ENCODE results near the gene CDK11B.

The CDK11B gene

DNA sequence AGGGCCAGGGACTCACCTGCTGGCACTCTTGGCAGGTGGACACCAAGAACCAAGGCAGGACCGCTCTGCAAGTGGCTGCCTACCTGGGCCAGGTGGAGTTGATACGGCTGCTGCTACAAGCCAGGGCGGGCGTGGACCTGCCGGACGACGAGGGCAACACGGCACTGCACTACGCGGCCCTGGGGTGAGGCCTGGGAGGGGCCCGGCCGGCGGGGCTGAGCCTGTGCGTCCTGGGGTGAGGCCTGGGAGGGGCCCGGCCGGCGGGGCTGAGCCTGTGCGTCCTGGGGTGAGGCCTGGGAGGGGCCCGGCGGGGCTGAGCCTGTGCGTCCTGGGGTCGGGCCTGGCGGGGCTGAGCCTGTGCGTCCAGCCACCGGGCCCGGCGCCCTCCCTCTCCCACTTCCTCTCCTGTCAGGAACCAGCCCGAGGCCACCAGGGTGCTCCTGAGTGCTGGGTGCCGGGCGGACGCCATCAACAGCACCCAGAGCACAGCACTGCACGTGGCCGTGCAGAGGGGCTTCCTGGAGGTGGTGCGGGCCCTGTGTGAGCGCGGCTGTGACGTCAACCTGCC is 31.5 kb downstream of the CDK11B start:
- DNase-seq (ENCODE audit: low read depth), result no peak

- DNase-seq (ENCODE audit: low read depth), result no peak
Measured at GRCh38 chr1:1626207-1627141, 32.3 kb downstream of the CDK11B start.

- DNase-seq (ENCODE audit: low read depth), result no peak
Measured at GRCh38 chr1:1625824-1626206, 33.0 kb downstream of the CDK11B start.

GRCh38 chr1:1625404-1625775 is 33.4 kb downstream of the CDK11B start:
- no peak for DNase-seq (ENCODE audit: low read depth)

DNA sequence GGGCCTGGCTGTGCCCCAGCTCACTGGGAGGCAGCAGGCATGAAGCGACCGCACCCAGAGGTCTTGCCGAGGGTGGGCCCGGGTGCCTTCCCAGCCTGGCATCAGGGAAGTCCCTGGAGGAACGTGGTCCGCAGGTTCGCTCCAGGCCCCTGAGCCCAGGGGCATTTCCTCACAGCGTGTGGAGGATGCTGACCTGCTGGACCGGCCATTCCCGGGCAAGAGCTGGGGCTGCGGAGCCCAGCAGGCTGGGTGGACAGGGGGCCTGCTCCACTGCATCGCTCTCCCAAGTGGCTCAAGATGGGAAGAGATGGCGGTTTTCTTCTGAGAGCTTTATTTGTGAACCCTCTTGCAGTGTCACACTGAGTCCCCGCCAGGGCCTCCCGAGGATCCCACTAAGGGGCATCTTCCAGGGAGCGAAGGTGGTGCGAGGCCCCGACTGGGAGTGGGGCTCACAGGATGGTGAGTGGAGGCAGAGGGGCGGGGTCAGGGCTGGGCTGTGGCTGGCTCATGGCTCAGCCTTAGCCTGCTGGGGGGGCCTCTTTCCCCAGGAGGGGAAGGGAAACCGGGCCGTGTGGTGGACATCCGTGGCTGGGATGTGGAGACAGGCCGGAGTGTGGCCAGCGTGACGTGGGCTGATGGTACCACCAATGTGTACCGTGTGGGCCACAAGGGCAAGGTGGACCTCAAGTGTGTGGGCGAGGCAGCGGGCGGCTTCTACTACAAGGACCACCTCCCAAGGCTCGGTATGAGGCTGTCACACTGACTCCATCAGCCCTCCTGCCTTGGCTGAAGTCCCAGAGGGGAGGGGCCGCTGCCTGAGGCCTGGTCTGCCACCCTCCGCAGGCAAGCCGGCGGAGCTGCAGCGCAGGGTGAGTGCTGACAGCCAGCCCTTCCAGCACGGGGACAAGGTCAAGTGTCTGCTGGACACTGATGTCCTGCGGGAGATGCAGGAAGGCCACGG is 34.1 kb downstream of the CDK11B start:
- DNase-seq (ENCODE audit: low read depth), result no peak

- no peak for DNase-seq (ENCODE audit: low read depth)
Measured at GRCh38 chr1:1623631-1624442, 35.0 kb downstream of the CDK11B start.

- no peak for DNase-seq (ENCODE audit: low read depth)
Measured at GRCh38 chr1:1623181-1623630, 35.6 kb downstream of the CDK11B start.

GRCh38 chr1:1622788-1623094 is 36.1 kb downstream of the CDK11B start:
- DNase-seq (ENCODE audit: low read depth), result no peak

- no peak for DNase-seq (ENCODE audit: low read depth)
Measured at GRCh38 chr1:1622010-1622787, 36.6 kb downstream of the CDK11B start.

GRCh38 chr1:1621173-1622009 is 37.4 kb downstream of the CDK11B start:
- DNase-seq (ENCODE audit: low read depth), result no peak

- no peak for DNase-seq (ENCODE audit: low read depth)
Measured at GRCh38 chr1:1620433-1621139, 38.2 kb downstream of the CDK11B start.

DNA sequence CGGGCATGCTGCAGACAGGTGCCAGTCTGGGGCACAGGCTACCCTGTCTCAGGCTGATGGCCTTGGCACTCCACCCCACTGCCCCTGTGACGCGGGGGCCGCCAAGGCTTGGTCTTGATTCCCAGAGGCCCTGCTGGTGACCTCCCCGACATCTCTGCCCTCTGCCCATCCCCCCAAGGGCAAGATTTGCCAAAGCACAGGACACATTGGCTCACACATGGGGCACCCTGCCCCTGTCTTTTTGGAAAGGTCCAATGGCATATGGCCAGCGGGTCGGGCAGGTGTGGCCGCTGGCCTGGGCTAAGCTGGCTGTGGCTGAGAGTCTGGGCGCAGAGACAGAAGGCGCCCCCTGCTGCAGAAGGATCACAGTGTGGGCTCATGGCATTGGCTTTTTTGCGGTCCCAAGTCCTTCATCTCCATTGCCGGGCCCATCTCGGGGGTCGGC is 38.9 kb downstream of the CDK11B start:
- no peak for DNase-seq (ENCODE audit: low read depth)

DNA sequence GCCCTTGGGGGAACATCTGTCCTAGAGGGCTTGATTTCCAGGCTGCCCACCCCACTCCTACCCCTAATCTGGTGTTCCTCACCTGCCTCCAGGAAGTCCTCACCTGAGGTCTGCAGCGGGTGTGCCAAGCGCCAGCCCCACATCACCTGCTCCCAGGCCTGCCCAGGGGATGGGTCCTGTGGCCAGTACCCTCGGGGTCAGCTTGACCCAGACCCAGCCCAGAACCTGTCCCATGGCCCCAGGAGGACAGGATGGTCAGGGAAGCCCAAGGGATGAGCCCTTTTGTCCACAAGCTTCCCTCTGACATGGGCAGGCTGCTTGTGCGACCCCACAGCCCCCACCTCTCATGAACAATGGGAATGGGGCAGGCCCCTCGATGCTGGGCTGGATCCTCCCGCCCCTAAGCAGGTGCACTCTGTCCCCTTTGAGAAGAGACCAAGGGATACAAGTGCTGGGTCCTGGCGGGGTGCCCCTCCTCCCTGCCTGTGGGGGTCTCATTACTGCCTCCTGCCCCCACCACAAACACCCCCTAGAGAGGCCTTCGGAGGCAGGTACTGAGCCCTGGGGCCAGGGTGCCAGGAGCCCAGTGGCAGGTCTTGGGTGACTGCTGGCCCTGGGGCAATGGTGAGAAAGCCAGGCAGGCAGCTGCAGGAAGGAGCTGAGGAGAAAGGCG is 40.3 kb downstream of the CDK11B start:
- DNase-seq (ENCODE audit: low read depth), result no peak

DNA sequence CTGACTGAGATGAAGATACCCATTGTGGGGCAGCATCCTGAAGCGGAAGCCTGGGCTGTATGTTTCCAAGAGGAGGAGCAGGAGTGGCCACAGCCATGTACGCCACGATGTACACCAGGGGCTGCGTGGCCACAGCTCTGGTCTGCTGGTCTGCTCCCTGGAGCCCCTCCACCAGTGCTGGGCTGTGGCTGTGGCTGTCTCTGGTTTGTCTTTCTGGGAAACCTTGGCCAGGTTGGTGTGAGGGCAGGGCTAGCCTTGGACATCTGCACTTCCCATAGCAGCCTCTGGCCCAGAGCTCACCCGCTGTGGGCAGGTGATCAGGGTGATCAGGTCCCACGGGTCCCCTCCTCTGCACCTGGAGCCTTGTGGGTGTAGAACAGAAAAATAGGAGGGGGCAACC is 40.9 kb downstream of the CDK11B start:
- DNase-seq (ENCODE audit: low read depth), result no peak

GRCh38 chr1:1617516-1617915 is 41.3 kb downstream of the CDK11B start:
- no peak for DNase-seq (ENCODE audit: low read depth)

DNA sequence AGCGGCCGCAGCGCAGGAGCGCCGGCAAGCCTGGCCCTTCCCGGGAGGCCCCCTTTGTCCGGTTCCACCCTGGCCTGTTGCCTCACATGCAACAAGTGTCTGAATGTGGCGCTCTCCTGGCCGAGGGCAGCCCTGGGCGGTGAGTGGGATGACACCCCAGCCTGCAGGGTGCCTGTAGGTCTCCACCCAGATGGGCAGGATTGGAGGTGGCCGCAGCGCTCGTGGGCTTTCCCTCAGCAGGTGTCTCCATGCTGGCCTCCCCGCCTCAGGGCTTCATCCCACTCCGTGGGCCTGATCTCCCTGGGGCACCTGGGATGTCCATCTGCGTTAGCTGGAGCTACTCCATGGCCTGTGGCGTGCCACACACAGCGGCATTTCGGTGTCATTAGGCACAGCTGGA is 42.0 kb downstream of the CDK11B start:
- DNase-seq (ENCODE audit: low read depth), result no peak

GRCh38 chr1:1616045-1616790 is 42.6 kb downstream of the CDK11B start:
- no peak for DNase-seq (ENCODE audit: low read depth)
